VCaP (cell line): Measurements from ENCODE around the gene CSF1R.

ENCODE experiments used
- H3K27ac ChIP-seq: fragments of 450-650 bp; 2 replicates; pipeline ENCODE4 v1.5.1; 2017
- CTCF ChIP-seq: fragments of 450-650 bp; conservative IDR thresholded peaks from 2 replicates; pipeline ENCODE4 v1.5.1; 2017; ENCODE audit warnings: mild to moderate bottlenecking, moderate library complexity

Gene CSF1R

GRCh38 chr5:150075806-150076205 lies 10.5 kb downstream of the CSF1R start:
- TF ChIP-seq CTCF: no peak
- H3K27ac ChIP-seq: no peak overlapping the region

GRCh38 chr5:150075233-150075632 lies 11.1 kb downstream of the CSF1R start:
- TF ChIP-seq CTCF: no peak
- no peak overlapping the region for H3K27ac ChIP-seq

- TF ChIP-seq CTCF: no peak
- H3K27ac ChIP-seq: no peak overlapping the region
Observed at GRCh38 chr5:150073677-150074076, 12.7 kb downstream of the CSF1R start.

GRCh38 chr5:150073086-150073625 lies 13.2 kb downstream of the CSF1R start:
- TF ChIP-seq CTCF: no peak
- no peak overlapping the region for H3K27ac ChIP-seq

- no peak for TF ChIP-seq CTCF
- H3K27ac ChIP-seq: no peak overlapping the region
Observed at GRCh38 chr5:150070821-150071220, 15.5 kb downstream of the CSF1R start.

- no peak overlapping the region for H3K27ac ChIP-seq
- no peak for TF ChIP-seq CTCF
Observed at GRCh38 chr5:150069672-150070627, 16.4 kb downstream of the CSF1R start.

- peak overlapping the region; percentile 24; the same call in 1 of the 2 replicates for H3K27ac ChIP-seq
- no peak for TF ChIP-seq CTCF
Observed at GRCh38 chr5:150068961-150069645, 17.3 kb downstream of the CSF1R start.
